CD4-positive, alpha-beta T cell treated with Interleukin-6 for 4 hours (primary cell): ENCODE data around the gene SLC17A6.

Experiments
- DNase-seq: peaks from one replicate; pipeline ENCODE4 v3.0.0-alpha.2; 2020; ENCODE audit warnings: mixed read lengths

SLC17A6 gene

DNA sequence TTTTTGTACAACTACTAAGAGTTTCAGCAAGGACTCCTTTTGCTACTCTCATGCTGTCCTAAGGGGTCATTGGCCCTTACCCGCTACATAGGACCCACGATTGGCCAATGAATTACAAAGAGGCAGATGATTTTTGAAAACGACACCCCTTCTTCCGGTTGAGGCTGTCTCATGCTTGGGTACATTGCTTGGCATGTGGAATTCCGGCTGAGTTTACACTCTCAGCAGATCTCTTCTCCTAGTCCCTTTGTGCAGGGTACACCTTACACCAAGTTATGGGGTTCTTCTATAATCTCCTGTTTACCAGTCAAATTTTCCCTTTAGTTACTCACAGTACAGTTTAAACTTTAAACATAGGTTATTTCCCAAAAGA is 52.1 kb downstream of the SLC17A6 start:
- no peak for DNase-seq

DNA sequence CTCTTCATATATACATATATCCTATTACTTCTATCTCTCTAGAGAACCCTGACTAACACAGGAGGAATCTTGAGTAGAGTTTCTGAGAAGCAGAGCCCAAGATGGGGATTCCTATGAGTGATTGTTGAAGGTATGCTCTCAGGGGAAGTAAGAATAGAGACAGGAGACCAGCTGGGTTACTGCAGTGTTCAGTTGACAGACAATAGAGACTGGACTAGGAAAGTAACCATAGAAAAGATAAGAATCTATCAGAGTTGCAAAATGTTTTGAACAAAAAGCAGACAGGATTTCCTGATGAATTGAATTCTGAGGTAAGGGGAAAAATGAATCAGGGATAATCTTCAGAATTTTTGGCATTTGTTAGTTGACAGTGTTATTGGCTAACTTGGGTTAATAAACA is 54.4 kb downstream of the SLC17A6 start:
- DNase-seq: no peak

DNA sequence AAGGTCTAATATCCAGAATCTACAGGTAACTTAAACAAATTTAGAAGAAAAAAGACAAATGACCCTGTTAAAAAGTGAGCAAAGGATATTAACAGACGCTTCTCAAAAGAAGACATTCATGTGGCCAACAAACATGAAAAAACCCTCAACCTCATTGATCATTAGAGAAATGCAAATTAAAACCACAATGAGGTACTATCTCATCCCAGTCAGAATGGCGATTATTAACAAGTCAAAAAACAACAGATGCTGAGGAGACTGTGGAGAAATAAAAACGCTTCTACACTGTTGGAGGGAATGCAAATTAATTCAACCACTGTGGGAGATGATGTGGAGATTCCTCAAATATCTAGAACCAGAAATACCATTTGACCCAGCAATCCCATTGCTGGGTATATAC is 67.2 kb downstream of the SLC17A6 start:
- DNase-seq: no peak

DNA sequence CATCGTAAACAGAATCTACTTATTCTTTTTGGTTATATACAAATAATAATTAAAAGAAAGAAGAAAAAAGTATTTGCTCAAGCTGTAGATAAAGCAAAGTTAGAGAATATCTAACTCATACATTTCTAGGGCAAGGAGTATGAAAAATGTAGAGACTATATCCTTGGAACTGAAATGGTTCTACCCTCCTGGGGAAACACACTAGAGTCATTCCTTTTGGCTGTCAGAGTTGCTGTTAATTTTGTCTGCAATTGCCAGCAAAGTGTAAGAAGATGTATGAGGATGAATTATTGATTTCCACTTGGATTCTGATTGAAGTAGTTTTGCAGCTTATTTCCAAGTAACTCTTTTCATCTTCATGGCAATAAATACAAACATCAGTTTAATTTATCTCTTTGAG is 69.1 kb downstream of the SLC17A6 start:
- no peak for DNase-seq

DNA sequence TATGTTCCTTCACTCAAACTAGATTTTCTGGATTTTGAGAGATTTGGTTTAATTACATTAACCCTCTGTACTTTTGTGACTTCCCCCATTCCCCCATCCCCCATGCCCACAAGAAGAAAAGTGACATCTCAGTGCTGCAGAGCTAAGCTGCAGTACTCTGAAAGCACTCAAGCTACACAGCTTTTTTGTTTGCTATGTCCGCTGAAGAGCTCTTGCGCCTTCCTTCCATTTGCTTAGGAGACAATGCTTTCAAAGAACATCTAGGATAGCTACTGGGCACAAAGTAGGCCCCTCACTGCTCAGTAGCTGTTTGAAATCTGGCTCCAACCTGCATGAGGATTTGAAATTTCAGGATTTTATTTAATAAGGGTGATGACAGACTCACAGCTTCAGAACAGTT is 69.7 kb downstream of the SLC17A6 start:
- DNase-seq: no peak

DNA sequence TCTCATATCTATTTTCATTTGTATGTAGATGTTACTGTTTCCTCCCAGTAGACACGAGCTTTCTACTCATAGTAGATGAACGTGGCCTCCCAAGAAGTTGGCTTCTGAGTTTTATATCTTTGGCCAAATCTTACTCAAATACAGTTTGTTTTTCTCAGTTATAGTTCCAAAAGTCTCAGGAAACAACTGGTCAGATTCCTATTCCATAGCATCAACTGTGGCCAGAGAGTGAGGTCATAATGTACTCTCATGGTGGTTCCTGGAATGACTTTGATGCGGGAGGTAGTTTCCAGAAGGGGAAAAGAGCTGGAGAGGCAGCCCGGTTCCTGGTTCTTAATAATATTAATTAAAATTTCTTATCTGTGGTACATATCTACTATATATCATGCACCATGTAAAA is 77.3 kb downstream of the SLC17A6 start:
- no peak for DNase-seq

DNA sequence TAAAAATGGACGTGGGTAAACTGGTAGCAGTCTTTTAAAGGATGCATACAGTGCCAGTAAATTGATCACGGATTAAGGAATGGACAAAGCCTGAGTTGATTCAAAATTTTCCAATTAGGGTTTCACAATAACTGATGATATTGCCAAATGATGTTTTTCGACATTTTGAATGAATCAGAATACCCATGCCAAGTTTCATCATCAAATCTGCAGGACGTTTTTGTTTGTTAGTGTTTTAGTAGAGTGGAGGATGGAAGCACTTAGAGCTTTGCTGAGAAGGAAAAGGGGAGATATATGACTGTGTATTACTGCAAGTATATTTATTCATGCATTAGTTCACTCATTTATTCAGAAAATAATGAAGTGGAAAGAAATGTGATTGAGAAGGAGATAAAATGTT is 78.3 kb downstream of the SLC17A6 start:
- DNase-seq: no peak

DNA sequence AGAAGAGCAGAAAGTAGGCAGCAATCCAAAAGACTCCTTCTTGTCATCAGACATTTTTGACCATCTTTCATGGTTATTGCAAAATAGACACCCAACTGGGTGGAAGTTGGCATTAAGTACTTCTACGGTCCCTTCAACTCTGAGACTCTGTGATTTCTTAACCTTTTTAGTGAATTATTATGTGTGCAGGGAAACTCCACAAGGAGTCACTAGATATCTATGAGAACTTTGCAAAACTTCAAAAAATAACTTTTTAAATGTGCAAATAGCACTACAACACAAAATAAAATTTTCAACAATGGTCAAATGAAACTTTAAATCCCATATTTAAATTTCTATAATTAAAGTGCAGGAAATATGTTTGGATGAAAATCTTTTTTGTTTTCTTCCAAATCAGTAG is 88.7 kb downstream of the SLC17A6 start:
- no peak for DNase-seq
